K562 (cell line): Measurements from ENCODE around the gene MICALL2. TPM values are rescaled to one million over a fixed set of nuclear protein-coding genes. Genes with fewer than 3 reads are reported as not detected.

ENCODE experiments used
- ATAC-seq: fragments of 200-7000 bp; cut with Tn5 transposase; 3 replicates; pipeline ENCODE4 v1.9.1; 2020; ENCODE audit warnings: moderate library complexity
- BruUV-seq: library from RNA; stranded (reverse); fragments of 400-500 nt; replicated peaks from 2 replicates; lab custom pipeline; 2021; lab: Mats Ljungman, UMichigan
- CTCF ChIA-PET: fragments of 300-600 bp; formaldehyde crosslinking; extraction: SDS; loops from one replicate; lab custom pipeline; 2021; ENCODE audit warnings: low intra/inter-chr PET ratio; lab: Yijun Ruan, JAX
- POLR2A ChIA-PET: fragments of 300-600, 350-650 bp; sonication (Branson Sonifier 250); formaldehyde crosslinking; extraction: SDS; loops from one replicate; lab custom pipeline; 2021; ENCODE audit warnings: antibody characterized with exemption, inconsistent platforms; lab: Yijun Ruan, JAX
- DNase-seq, 4 experiments: peaks; one replicate each; pipeline versions ENCODE4 v3.0.0 to v3.0.0-alpha.2; 2011 to 2018; ENCODE audit warnings: low spot score in 3 of 4, mixed read lengths in 3 of 4; ENCODE audit errors: extremely low read depth in 1 of 4
- FAIRE-seq: peaks from 2 replicates; lab custom pipeline; 2011; peaks lifted over from hg19 to GRCh38; lab: Jason Lieb, UNC
- H2AFZ ChIP-seq: 2 replicates; pipeline ENCODE4 v1.6.0; 2011; ENCODE audit warnings: low read depth, low read length, control low read depth, inconsistent platforms
- H3K27ac ChIP-seq: fragments of 200-600 bp; 3 replicates; pipeline ENCODE4 v1.8.0; 2011; ENCODE audit warnings: low read depth, mild to moderate bottlenecking, control low read depth, inconsistent platforms, low read length, moderate library complexity, mixed read lengths; ENCODE audit errors: extremely low read depth
- H3K27me3 ChIP-seq, 2 experiments: fragments of 300-600 bp in 1 of 2; 2 replicates in 1 of 2; 3 replicates in 1 of 2; pipeline versions ENCODE4 v1.6.0 to v1.8.0; 2011; ENCODE audit warnings: inconsistent platforms in 2 of 2, low read length in 2 of 2, mild to moderate bottlenecking in 1 of 2, mixed read lengths in 1 of 2, moderate library complexity in 1 of 2; ENCODE audit not compliant: control insufficient read depth in 2 of 2, insufficient read depth in 2 of 2
- H3K36me3 ChIP-seq: fragments of 300-600 bp; 3 replicates; pipeline ENCODE4 v1.8.0; 2011; ENCODE audit warnings: mild to moderate bottlenecking, low read length, inconsistent platforms; ENCODE audit not compliant: control insufficient read depth, insufficient read depth
- H3K4me1 ChIP-seq, 2 experiments: fragments of 200-600 bp in 1 of 2; replicated peaks in 1 of 2; 2 replicates in 1 of 2; 3 replicates in 1 of 2; pipeline versions ENCODE4 v1.5.1 to v1.8.0; 2011; ENCODE audit warnings: inconsistent platforms in 2 of 2, low read length in 2 of 2, mild to moderate bottlenecking in 1 of 2, mixed read lengths in 1 of 2, moderate library complexity in 1 of 2; ENCODE audit not compliant: control insufficient read depth in 2 of 2, insufficient read depth in 2 of 2
- H3K4me2 ChIP-seq: 2 replicates; pipeline ENCODE4 v1.6.1; 2011; ENCODE audit warnings: low read length, control low read depth, inconsistent platforms, mixed read lengths; ENCODE audit not compliant: insufficient read depth
- H3K4me3 ChIP-seq: fragments of 200-600 bp; sonication (generic), shearing (Covaris generic); 2 replicates; pipeline ENCODE4 v1.5.1; 2016; ENCODE audit warnings: control low read depth, inconsistent platforms
- H3K79me2 ChIP-seq: fragments of 200-600 bp; 3 replicates; pipeline ENCODE4 v1.8.0; 2011; ENCODE audit warnings: low read length, inconsistent platforms; ENCODE audit not compliant: control insufficient read depth, insufficient read depth
- H3K9ac ChIP-seq, 2 experiments: 2 replicates each; pipeline versions ENCODE4 v1.6.0 to v1.6.1; 2011; ENCODE audit warnings: low read depth in 2 of 2, low read length in 2 of 2, control low read depth in 1 of 2, inconsistent platforms in 1 of 2, mild to moderate bottlenecking in 1 of 2, mixed read lengths in 1 of 2; ENCODE audit not compliant: insufficient read depth in 1 of 2
- H3K9me1 ChIP-seq: one replicate; pipeline ENCODE4 v1.6.0; 2011; ENCODE audit warnings: inconsistent platforms, mild to moderate bottlenecking, low read length, moderate library complexity; ENCODE audit not compliant: control insufficient read depth, insufficient read depth
- H3K9me3 ChIP-seq: replicated peaks from 2 replicates; pipeline ENCODE4 v1.5.1; 2011; ENCODE audit warnings: low read depth, low read length, inconsistent platforms; ENCODE audit not compliant: control insufficient read depth, insufficient read depth
- H4K20me1 ChIP-seq: replicated peaks from 2 replicates; pipeline ENCODE4 v1.6.1; 2011; ENCODE audit warnings: low read length, inconsistent platforms, mixed read lengths; ENCODE audit not compliant: control insufficient read depth, insufficient read depth
- ATF3 ChIP-seq, 2 experiments: fragments of 450-650 bp in 1 of 2; sonication (generic) in 1 of 2; formaldehyde crosslinking in 1 of 2; IDR thresholded peaks in 1 of 2; conservative IDR thresholded peaks in 1 of 2; 2 replicates each; pipeline versions ENCODE4 v1.6.1 to v1.8.1; 2016 to 2023; ENCODE audit warnings: mild to moderate bottlenecking in 2 of 2, moderate library complexity in 2 of 2, inconsistent platforms in 1 of 2, missing genetic modification reagents in 1 of 2
- BCOR ChIP-seq: fragments of 450-650 bp; IDR thresholded peaks from 2 replicates; pipeline ENCODE4 v1.6.1; 2016
- HDAC3 ChIP-seq: fragments of 450-650 bp; IDR thresholded peaks from 2 replicates; pipeline ENCODE4 v1.6.1; 2018; ENCODE audit warnings: borderline replicate concordance, mild to moderate bottlenecking, moderate library complexity; ENCODE audit not compliant: partially characterized antibody
- KDM1A ChIP-seq, 2 experiments: fragments of 450-650 bp; IDR thresholded peaks; 2 replicates each; pipeline ENCODE4 v1.6.1; 2016; ENCODE audit warnings: mild to moderate bottlenecking in 2 of 2
- NFIX ChIP-seq: fragments of 250-450 bp; sonication (Bioruptor Pico); IDR thresholded peaks from 2 replicates; pipeline ENCODE4 v1.4.0; 2020; ENCODE audit warnings: low read depth, mild to moderate bottlenecking, moderate library complexity
- SLC30A9 ChIP-seq: fragments of 250-450 bp; sonication (Bioruptor Pico); IDR thresholded peaks from 2 replicates; pipeline ENCODE4 v1.8.0; 2022; ENCODE audit warnings: mild to moderate bottlenecking, moderate library complexity
- THAP7 ChIP-seq: fragments of 250-450 bp; sonication (Bioruptor Pico); IDR thresholded peaks from 2 replicates; pipeline ENCODE4 v1.5.0; 2021
- ZFP36 ChIP-seq: fragments of 150-350 bp; IDR thresholded peaks from 2 replicates; pipeline ENCODE4 v1.6.1; 2018; ENCODE audit warnings: low read length, low read depth; ENCODE audit not compliant: partially characterized antibody
- ZKSCAN1 ChIP-seq: fragments of 150-350 bp; IDR thresholded peaks from 2 replicates; pipeline ENCODE4 v1.6.1; 2016; ENCODE audit warnings: low read depth, low read length
- WGBS: fragments of 100-300 bp; shearing (Covaris generic); methylation state at CpG from one replicate; pipeline ENCODE4 v1.1.6; 2016; ENCODE audit warnings: low coverage, mixed read lengths; ENCODE audit not compliant: insufficient coverage; ENCODE audit errors: missing lambda C conversion rate; 5-methylcytosine and 5-hydroxymethylcytosine counted together
- in situ Hi-C: fragments of 300-500 bp; cut with MboI; formaldehyde crosslinking; loops from 4 replicates; pipeline ENCODE4 v1.15.0; 2018; ENCODE audit warnings: inconsistent platforms, mixed read lengths
- intact Hi-C: fragments of 100-400 bp; cut with micrococcal nuclease; formaldehyde crosslinking; loops from 2 replicates; pipeline ENCODE4 v1.14.2; 2022
- polyA plus RNA-seq, 8 experiments: library from polyadenylated mRNA; depleted of rRNA in 4 of 8; stranded (reverse) in 5 of 8; unstranded in 3 of 8; fragments of >200 nt; fragmentation: Nextera tagmentation in 2 of 8; fragmentation: Illumina TruSeq in 1 of 8; extraction: Ambion mirVana in 2 of 8; extraction: Trizol in 1 of 8; gene quantifications; 2 replicates each; pipeline versions ENCODE4 v1.2.1 to v1.2.3, GENCODE V29; 2011 to 2014; ENCODE audit warnings: inconsistent platforms in 1 of 8, missing spikeins in 1 of 8
- total RNA-seq, 7 experiments: library from RNA; depleted of rRNA in 6 of 7; stranded (reverse); fragments of >200 nt in 6 of 7; fragmentation: Illumina TruSeq in 2 of 7; extraction: Trizol in 2 of 7; gene quantifications; 2 replicates each; pipeline versions ENCODE4 v1.2.1 to v1.2.3, GENCODE V29; 2011 to 2021; ENCODE audit warnings: low replicate concordance in 1 of 7
- TF ChIP-seq, protein P1 (sequence below), 2 experiments: IDR thresholded peaks; 2 replicates each; pipeline ENCODE4 v1.6.1; 2011; ENCODE audit warnings: borderline replicate concordance in 1 of 2, control low read depth in 1 of 2, low read depth in 1 of 2, low read length in 1 of 2, mild to moderate bottlenecking in 1 of 2, mixed read lengths in 1 of 2, moderate library complexity in 1 of 2; ENCODE audit not compliant: insufficient read depth in 1 of 2, insufficient read length in 1 of 2, poor library complexity in 1 of 2, severe bottlenecking in 1 of 2; ENCODE audit errors: extremely low read depth in 1 of 2
- TF ChIP-seq, protein P2 (sequence below): fragments of 450-650 bp; IDR thresholded peaks from 2 replicates; pipeline ENCODE4 v1.6.1; 2016; ENCODE audit warnings: low read depth

MICALL2 gene
- total and polyA plus RNA-seq, 9 of the 15 experiments (the other 6 are each of a cell fraction or from before 2014, with no cell fraction given), result 1.8 to 103 (median 17.0) TPM

DNA sequence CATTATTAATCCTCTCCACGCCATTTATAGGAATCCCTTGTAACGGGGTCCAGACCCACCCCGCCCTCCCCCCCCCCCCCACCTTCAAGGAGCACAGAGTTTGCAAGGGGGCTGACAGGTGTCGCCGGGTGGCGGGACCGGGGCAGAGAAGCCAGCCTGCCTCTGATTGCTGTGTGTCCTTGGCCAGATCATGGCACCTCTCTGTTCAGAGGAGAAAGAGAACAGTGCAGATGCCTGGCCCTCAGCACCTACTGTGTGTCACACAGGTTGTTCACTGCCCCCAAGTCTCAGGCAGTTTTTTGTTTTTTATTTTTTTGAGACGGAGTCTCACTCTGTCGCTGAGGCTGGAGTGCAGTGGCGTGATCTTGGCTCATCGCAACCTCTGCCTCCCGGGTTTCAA is 5.4 kb upstream of the MICALL2 start:
- Histone ChIP-seq H3K27ac (no peak overlapping the region), H3K79me2 (peaks cover 13% of the 10 kb centered on the region), H3K4me3 (no peak overlapping the region), H3K9me1 (no peaks in the 10 kb centered on the region), H4K20me1 (no peaks in the 10 kb centered on the region), H3K36me3 (peaks cover under 1% of the 10 kb centered on the region; the same call in 1 of the 3 replicates), H3K4me2 (no peak overlapping the region), H3K9ac (no peak overlapping the region), H3K9me3 (no peaks in the 10 kb centered on the region), H3K4me1 (peaks cover 31 to 87% of the 10 kb centered on the region in 2 experiments), H3K27me3 (no peaks in the 10 kb centered on the region), H2AFZ (no peak overlapping the region)
- no TSS peak for BruUV-seq
- no peak for DNase-seq
- ChIA-PET CTCF (no interaction called here), POLR2A (no interaction called here)
- intact Hi-C loops, result loop anchor here (5.0 kb wide), 1 partner anchor 47 kb away; no protein-coding TSS in a partner anchor
- FAIRE-seq, result no peak
- 87% methylated on average over 10 of the region's 12 CpGs for WGBS
- in situ Hi-C loops, result loop anchor here (5.0 kb wide), 1 partner anchor 32 kb away; no protein-coding TSS in a partner anchor
- ATAC-seq, result no peak
- TF ChIP-seq NFIX (CRISPR knock-in tag) (no peak), ATF3 (IDR thresholded peaks at IDR 0.05) (no peak), ATF3 (CRISPR knock-in tag; conservative IDR thresholded peaks at IDR 0.05) (no peak), THAP7 (CRISPR knock-in tag) (no peak), BCOR (peak; percentile 81), HDAC3 (no peak), KDM1A (IDR thresholded peaks at IDR 0.05) (0 out of 4 replicates have a peak, but pooled peaks of 1 of the 2 experiments have one; percentile 40), ZKSCAN1 (peak; percentile 86), ZFP36 (peak; percentile 72), SLC30A9 (CRISPR knock-in tag) (no peak)
- TF ChIP-seq, protein P1, sequence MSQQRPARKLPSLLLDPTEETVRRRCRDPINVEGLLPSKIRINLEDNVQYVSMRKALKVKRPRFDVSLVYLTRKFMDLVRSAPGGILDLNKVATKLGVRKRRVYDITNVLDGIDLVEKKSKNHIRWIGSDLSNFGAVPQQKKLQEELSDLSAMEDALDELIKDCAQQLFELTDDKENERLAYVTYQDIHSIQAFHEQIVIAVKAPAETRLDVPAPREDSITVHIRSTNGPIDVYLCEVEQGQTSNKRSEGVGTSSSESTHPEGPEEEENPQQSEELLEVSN (IDR thresholded peaks at IDR 0.05; ENCODE audit: borderline replicate concordance in 1 of 2, extremely low read depth in 1 of 2, insufficient read depth in 1 of 2, insufficient read length in 1 of 2, low read depth in 1 of 2, low read length in 1 of 2, poor library complexity in 1 of 2, severe bottlenecking in 1 of 2), result no peak
- TF ChIP-seq, protein P2, sequence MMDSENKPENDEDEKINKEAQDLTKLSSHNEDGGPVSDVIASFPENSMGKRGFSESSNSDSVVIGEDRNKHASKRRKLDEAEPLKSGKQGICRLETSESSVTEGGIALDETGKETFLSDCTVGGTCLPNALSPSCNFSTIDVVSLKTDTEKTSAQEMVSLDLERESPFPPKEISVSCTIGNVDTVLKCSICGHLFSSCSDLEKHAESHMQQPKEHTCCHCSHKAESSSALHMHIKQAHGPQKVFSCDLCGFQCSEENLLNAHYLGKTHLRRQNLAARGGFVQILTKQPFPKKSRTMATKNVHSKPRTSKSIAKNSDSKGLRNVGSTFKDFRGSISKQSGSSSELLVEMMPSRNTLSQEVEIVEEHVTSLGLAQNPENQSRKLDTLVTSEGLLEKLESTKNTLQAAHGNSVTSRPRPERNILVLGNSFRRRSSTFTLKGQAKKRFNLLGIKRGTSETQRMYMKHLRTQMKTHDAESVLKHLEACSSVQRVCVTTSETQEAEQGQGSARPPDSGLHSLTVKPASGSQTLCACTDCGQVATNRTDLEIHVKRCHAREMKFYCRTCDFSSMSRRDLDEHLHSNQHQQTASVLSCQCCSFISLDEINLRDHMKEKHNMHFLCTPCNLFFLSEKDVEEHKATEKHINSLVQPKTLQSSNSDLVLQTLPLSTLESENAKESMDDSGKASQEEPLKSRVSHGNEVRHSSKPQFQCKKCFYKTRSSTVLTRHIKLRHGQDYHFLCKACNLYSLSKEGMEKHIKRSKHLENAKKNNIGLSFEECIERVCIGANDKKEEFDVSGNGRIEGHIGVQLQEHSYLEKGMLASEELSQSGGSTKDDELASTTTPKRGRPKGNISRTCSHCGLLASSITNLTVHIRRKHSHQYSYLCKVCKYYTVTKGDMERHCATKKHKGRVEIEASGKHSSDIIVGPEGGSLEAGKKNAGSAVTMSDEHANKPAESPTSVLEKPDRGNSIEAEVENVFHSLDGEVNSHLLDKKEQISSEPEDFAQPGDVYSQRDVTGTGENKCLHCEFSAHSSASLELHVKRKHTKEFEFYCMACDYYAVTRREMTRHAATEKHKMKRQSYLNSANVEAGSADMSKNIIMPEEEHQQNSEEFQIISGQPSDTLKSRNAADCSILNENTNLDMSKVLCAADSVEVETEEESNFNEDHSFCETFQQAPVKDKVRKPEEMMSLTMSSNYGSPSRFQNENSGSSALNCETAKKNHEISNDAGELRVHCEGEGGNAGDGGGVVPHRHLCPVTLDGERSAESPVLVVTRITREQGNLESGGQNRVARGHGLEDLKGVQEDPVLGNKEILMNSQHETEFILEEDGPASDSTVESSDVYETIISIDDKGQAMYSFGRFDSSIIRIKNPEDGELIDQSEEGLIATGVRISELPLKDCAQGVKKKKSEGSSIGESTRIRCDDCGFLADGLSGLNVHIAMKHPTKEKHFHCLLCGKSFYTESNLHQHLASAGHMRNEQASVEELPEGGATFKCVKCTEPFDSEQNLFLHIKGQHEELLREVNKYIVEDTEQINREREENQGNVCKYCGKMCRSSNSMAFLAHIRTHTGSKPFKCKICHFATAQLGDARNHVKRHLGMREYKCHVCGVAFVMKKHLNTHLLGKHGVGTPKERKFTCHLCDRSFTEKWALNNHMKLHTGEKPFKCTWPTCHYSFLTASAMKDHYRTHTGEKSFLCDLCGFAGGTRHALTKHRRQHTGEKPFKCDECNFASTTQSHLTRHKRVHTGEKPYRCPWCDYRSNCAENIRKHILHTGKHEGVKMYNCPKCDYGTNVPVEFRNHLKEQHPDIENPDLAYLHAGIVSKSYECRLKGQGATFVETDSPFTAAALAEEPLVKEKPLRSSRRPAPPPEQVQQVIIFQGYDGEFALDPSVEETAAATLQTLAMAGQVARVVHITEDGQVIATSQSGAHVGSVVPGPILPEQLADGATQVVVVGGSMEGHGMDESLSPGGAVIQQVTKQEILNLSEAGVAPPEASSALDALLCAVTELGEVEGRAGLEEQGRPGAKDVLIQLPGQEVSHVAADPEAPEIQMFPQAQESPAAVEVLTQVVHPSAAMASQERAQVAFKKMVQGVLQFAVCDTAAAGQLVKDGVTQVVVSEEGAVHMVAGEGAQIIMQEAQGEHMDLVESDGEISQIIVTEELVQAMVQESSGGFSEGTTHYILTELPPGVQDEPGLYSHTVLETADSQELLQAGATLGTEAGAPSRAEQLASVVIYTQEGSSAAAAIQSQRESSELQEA, result no peak
